B cell (primary cell): ENCODE measurements around the gene LIPG.

Experiments used
- CTCF ChIP-seq: fragments of 200-600 bp; IDR thresholded peaks from one replicate; pipeline ENCODE4 v1.8.0; 2022; ENCODE audit warnings: antibody characterized with exemption, mild to moderate bottlenecking
- EZH2 ChIP-seq: IDR thresholded peaks from 2 replicates; pipeline ENCODE4 v1.6.1; 2012; ENCODE audit warnings: borderline replicate concordance, low read depth, mild to moderate bottlenecking, moderate library complexity, low read length; ENCODE audit not compliant: insufficient read depth, poor library complexity, severe bottlenecking

- TF ChIP-seq CTCF (no peak), EZH2 (no peak)
Measured at GRCh38 chr18:49572611-49573345, 10.9 kb downstream of the LIPG start.
